ENCODE measurements around the gene GRN.
"Not testable (repeated sequence)": the region's sequence is repeated elsewhere in the genome, so short reads cannot be mapped to it uniquely, and the experiment has no call there.

GRN gene

GRCh38 chr17:44346064-44346844 lies 1.2 kb downstream of the GRN start:
- DNase-seq: no peak

GRCh38 chr17:44347206-44348055 lies 2.3 kb downstream of the GRN start:
- DNase-seq: not testable (repeated sequence)

- DNase-seq: no peak
Measured at GRCh38 chr17:44348234-44348987, 3.3 kb downstream of the GRN start.

GRCh38 chr17:44348988-44349364 lies 3.9 kb downstream of the GRN start:
- DNase-seq: no peak

DNA sequence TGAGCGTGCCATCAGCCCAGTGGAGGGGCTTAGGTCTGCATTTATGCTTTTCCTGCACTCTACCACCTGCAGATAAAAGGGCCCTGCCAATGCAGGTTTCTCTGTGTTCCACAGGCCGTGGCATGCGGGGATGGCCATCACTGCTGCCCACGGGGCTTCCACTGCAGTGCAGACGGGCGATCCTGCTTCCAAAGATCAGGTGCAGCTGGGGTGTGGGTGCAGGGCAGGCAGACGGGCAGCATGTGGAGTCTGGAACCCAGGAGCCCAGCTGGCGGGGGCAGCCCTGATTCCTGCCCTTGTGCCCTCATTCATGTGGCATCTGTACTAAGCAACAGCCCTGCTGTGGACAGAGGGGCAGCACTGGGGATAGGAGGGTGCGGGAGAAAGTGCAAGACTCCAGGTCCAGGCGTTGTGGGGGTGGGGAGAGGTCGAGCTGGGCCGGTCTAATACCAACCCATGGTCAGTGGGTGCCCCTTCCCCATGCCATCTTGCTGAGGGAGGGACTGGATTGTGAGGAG lies 4.5 kb downstream of the GRN start:
- no peak for DNase-seq

DNA sequence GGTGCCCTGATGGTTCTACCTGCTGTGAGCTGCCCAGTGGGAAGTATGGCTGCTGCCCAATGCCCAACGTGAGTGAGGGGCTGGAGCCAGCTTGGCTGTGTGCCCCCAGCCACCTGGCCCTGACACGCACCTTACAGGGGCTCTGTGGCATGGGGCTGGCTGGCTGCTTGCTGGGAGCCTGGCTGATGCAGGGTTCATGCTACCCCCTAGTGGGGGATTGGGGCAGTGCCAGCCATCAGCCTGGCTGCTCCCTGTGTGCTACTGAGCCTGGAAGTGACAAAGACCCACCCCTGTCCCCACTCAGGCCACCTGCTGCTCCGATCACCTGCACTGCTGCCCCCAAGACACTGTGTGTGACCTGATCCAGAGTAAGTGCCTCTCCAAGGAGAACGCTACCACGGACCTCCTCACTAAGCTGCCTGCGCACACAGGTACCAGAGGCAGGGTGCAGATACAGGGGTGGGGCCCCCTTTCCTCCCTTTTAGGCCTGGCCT lies 5.7 kb downstream of the GRN start:
- DNase-seq: no peak

GRCh38 chr17:44351464-44351863 lies 6.4 kb downstream of the GRN start:
- no peak for DNase-seq

DNA sequence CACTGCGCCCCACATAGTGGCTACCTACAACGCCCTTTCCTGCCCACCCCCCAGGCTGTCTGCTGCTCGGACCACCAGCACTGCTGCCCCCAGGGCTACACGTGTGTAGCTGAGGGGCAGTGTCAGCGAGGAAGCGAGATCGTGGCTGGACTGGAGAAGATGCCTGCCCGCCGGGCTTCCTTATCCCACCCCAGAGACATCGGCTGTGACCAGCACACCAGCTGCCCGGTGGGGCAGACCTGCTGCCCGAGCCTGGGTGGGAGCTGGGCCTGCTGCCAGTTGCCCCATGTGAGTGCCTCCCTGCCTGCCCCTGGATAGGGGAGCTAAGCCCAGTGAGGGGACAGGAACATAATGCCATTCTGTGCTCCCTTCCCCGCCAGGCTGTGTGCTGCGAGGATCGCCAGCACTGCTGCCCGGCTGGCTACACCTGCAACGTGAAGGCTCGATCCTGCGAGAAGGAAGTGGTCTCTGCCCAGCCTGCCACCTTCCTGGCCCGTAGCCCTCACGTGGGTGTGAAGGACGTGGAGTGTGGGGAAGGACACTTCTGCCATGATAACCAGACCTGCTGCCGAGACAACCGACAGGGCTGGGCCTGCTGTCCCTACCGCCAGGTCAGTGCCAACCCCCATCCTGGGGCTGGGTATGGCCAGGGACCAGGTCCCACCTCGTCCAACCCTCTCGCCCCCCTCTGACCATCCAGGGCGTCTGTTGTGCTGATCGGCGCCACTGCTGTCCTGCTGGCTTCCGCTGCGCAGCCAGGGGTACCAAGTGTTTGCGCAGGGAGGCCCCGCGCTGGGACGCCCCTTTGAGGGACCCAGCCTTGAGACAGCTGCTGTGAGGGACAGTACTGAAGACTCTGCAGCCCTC lies 7.1 kb downstream of the GRN start:
- no peak for DNase-seq

- DNase-seq: no peak
Measured at GRCh38 chr17:44352828-44353671, 7.9 kb downstream of the GRN start.

GRCh38 chr17:44353672-44354331 lies 8.7 kb downstream of the GRN start:
- DNase-seq: no peak

GRCh38 chr17:44354582-44355561 lies 9.8 kb downstream of the GRN start:
- DNase-seq: no peak

GRCh38 chr17:44355642-44356099 lies 10.6 kb downstream of the GRN start:
- DNase-seq: no peak

- no peak for DNase-seq
Measured at GRCh38 chr17:44356241-44356640, 11.1 kb downstream of the GRN start.

DNA sequence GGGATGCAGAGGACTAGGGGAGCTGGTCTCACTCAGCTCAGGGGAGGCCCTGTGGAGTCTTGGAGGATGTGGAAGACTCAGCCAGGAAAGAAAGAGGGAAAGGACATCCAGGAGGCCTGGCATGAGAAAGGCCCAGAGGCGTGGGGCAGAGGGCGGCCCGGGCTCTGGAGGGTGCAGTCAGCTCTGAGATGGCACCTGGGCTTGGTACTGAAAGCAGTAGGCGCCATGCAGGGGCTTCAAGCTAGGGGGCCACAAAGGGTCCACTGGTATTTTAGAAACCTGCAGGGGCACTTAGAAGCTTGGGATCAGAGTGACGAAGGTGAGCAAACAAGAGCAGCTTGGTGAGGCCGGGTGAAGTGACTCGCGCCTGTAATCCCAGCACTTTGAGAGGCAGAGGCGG lies 13.0 kb downstream of the GRN start:
- DNase-seq: no peak

DNA sequence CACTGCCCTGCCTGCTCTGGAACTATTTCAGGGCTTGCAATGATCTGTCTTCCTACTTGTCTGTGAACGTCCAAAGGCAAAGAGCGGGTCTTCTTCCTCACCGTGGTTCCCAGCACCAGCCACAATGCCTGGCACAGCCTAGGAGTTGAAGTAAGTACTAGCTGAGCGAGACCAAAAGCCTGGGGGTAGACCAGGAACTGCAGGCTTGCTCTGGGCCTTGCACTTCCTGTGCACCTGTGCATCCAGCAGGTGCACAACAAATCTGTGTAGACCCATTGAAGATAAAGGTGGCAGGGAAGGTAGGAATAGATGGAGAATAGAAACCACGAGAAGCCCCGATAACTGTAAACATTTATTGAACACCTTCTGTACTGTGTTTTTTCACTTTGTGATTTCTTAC lies 13.9 kb downstream of the GRN start:
- no peak for DNase-seq

DNA sequence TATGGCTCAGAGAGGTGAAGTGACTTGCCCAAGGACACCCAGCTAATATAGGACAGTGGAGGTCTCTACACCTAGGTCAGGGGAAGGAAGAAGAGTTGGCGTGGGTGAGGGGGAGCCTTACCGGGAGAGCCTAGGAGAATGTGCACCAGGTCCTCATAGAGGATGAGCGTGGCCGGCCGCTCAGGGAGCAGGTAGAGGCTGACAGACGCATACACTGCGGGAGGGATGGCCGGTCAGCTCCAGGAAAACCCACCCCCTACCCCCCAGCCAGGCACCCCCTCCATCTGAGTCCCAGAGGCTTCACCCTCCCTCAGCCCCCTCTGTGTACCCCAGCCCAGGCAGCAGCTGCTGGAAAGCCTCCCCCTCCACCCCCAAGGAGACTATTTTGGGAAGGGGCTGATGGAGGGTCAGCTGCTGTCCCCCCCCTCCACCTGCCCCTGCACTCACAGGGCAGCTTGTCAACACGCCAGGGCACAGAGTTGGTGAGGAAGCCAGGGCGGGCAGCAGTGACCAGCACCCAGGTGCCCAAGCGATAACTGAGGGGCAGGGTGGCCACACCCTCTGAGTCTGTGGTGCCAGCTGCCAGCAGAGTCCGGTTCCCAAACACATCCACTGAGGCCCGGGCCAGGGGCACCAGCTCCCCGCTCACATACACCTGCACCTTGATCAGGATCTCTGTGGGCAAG lies 14.5 kb downstream of the GRN start:
- no peak for DNase-seq

DNA sequence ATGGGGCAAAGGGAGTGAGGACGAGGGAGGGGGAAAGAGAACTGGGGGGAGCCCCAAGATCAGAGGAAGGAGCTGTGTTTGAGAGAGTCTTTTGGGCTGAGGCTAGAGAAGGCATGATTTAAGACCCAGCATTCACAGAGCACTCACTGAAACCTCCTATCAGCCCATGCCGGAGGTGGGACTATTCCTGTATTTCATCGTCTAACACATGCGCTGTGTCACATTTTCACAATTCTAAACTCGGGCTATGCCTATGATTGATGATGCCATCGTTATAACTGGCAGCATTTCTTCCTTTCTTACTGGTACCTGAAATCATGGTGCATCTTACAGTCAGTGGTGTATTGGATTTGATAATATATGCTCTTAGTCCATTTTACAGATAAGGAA lies 15.0 kb downstream of the GRN start:
- DNase-seq: no peak

DNA sequence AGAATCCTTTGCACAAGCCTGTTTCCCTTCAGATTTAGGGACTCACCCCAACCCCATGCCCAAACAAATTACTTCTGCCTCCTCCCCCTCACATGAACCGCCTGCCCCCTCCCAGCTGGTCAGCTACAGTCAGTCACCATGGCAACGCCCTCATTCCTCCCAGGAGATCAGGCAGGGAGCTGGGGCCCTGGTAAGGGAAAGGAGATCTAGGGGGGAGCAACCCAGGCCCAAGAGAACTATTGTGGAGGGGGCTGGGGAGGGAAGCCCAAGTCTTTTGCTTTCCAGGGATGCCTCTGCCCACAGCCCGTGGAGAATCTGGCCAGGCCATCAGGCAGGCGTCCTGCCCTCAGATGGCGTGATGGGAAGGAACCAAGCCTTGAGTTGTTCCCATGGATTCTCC lies 15.7 kb downstream of the GRN start:
- no peak for DNase-seq

Data from DMS153 (cell line).